GM19467 (cell line): Measurements from ENCODE around the gene FIG4.
"Not testable (repeated sequence)": the region's sequence is repeated elsewhere in the genome, so short reads cannot be mapped to it uniquely, and the experiment has no call there.

Experiments used
- ATAC-seq: cut with Tn5 transposase; IDR thresholded peaks from one replicate; pipeline ENCODE4 v1.9.1; 2021; ENCODE audit warnings: mild to moderate bottlenecking, moderate library complexity; ENCODE audit not compliant: unreplicated experiment

Gene FIG4

GRCh38 chr6:109747221-109747620 is 56.1 kb downstream of the FIG4 start:
- no peak for ATAC-seq

- ATAC-seq, result no peak
Observed at GRCh38 chr6:109759098-109759955, 68.2 kb downstream of the FIG4 start.

- no peak for ATAC-seq
Observed at GRCh38 chr6:109760208-109760607, 69.1 kb downstream of the FIG4 start.

GRCh38 chr6:109762166-109762565 is 71.1 kb downstream of the FIG4 start:
- ATAC-seq, result no peak

- no peak for ATAC-seq
Observed at GRCh38 chr6:109762769-109763441, 71.8 kb downstream of the FIG4 start.

- no peak for ATAC-seq
Observed at GRCh38 chr6:109766167-109766566, 75.1 kb downstream of the FIG4 start.

- no peak for ATAC-seq
Observed at GRCh38 chr6:109767961-109768360, 76.9 kb downstream of the FIG4 start.

GRCh38 chr6:109768485-109768884 is 77.4 kb downstream of the FIG4 start:
- ATAC-seq, result no peak

- no peak for ATAC-seq
Observed at GRCh38 chr6:109769213-109769612, 78.1 kb downstream of the FIG4 start.

- ATAC-seq, result no peak
Observed at GRCh38 chr6:109770047-109770446, 79.0 kb downstream of the FIG4 start.

- no peak for ATAC-seq
Observed at GRCh38 chr6:109770779-109771178, 79.7 kb downstream of the FIG4 start.

GRCh38 chr6:109771939-109772755 is 81.1 kb downstream of the FIG4 start:
- ATAC-seq, result not testable (repeated sequence)

GRCh38 chr6:109772883-109773431 is 81.9 kb downstream of the FIG4 start:
- ATAC-seq, result no peak

- no peak for ATAC-seq
Observed at GRCh38 chr6:109781001-109781400, 89.9 kb downstream of the FIG4 start.

GRCh38 chr6:109782491-109782999 is 91.4 kb downstream of the FIG4 start:
- ATAC-seq, result no peak

GRCh38 chr6:109783250-109783986 is 92.3 kb downstream of the FIG4 start:
- ATAC-seq, result no peak

GRCh38 chr6:109787312-109787711 is 96.2 kb downstream of the FIG4 start:
- ATAC-seq, result no peak

- ATAC-seq, result no peak
Observed at GRCh38 chr6:109788687-109789086, 97.6 kb downstream of the FIG4 start.

- no peak for ATAC-seq
Observed at GRCh38 chr6:109790131-109790530, 99.0 kb downstream of the FIG4 start.

- no peak for ATAC-seq
Observed at GRCh38 chr6:109791301-109791700, 100.2 kb downstream of the FIG4 start.
